ENCODE data around the gene HIVEP3.

The HIVEP3 gene

GRCh38 chr1:41880950-41881885, 37.5 kb downstream of the HIVEP3 start:
- Mint-ChIP-seq H3K27me3 (peaks cover 3% of the 10 kb centered on the region), H3K9me3 (no peaks in the 10 kb centered on the region), H3K4me3 (no peak overlapping the region), H3K27ac (no peak overlapping the region), H3K4me1 (ENCODE audit: low read depth) (peaks cover 6% of the 10 kb centered on the region), H3K36me3 (ENCODE audit: low read depth) (no peaks in the 10 kb centered on the region)
- intact Hi-C loops (cut with micrococcal nuclease) = no loop called here

- H3K4me3 Mint-ChIP-seq = no peak overlapping the region
- H3K27ac Mint-ChIP-seq = no peak overlapping the region
- no peaks in the 10 kb centered on the region for H3K9me3 Mint-ChIP-seq
- peaks cover 3% of the 10 kb centered on the region for H3K27me3 Mint-ChIP-seq
- intact Hi-C loops (cut with micrococcal nuclease) = no loop called here
- H3K4me1 Mint-ChIP-seq (ENCODE audit: low read depth) = peaks cover 6% of the 10 kb centered on the region
- no peaks in the 10 kb centered on the region for H3K36me3 Mint-ChIP-seq (ENCODE audit: low read depth)
These were observed 38.5 kb downstream of the HIVEP3 start for GRCh38 chr1:41880261-41880660.

DNA sequence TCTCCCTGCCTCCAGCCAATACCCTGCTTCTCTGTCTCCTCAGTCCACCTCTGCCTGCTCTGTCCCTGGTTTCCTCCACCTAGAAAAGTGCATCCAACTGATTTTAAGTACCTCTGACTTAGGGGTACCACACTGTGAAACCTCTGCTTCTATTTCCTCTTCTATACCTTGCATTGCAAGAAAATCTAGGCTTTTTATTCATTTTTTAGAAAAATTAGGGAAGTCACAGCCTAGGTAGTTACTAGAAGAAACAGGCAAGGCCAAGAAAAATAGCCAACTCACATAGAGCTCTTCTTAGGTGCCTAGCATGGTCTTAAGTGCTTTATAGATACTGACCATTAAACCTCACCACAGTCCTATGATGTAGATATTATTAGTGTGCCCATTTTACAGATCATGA, 39.1 kb downstream of the HIVEP3 start:
- peaks cover 6% of the 10 kb centered on the region for H3K4me1 Mint-ChIP-seq (ENCODE audit: low read depth)

GRCh38 chr1:41878911-41879310, 39.8 kb downstream of the HIVEP3 start:
- H3K36me3 Mint-ChIP-seq (ENCODE audit: low read depth) = no peaks in the 10 kb centered on the region
- H3K27ac Mint-ChIP-seq = no peak overlapping the region
- intact Hi-C loops (cut with micrococcal nuclease) = no loop called here
- peaks cover 6% of the 10 kb centered on the region for H3K4me1 Mint-ChIP-seq (ENCODE audit: low read depth)
- H3K4me3 Mint-ChIP-seq = no peak overlapping the region
- peaks cover 3% of the 10 kb centered on the region for H3K27me3 Mint-ChIP-seq
- no peaks in the 10 kb centered on the region for H3K9me3 Mint-ChIP-seq

More for the DNA sequence above, 39.1 kb downstream of the HIVEP3 start:
- H3K36me3 Mint-ChIP-seq (ENCODE audit: low read depth) = no peaks in the 10 kb centered on the region
- H3K27me3 Mint-ChIP-seq = peaks cover 3% of the 10 kb centered on the region
- no peak overlapping the region for H3K4me3 Mint-ChIP-seq
- intact Hi-C loops (cut with micrococcal nuclease) = no loop called here
- no peak overlapping the region for H3K27ac Mint-ChIP-seq
- no peaks in the 10 kb centered on the region for H3K9me3 Mint-ChIP-seq

GRCh38 chr1:41878495-41878894, 40.2 kb downstream of the HIVEP3 start:
- Mint-ChIP-seq H3K27ac (no peak overlapping the region), H3K4me1 (ENCODE audit: low read depth) (peaks cover 6% of the 10 kb centered on the region), H3K4me3 (no peak overlapping the region), H3K27me3 (peaks cover 3% of the 10 kb centered on the region), H3K36me3 (ENCODE audit: low read depth) (no peaks in the 10 kb centered on the region), H3K9me3 (no peaks in the 10 kb centered on the region)
- intact Hi-C loops (cut with micrococcal nuclease) = no loop called here

- H3K9me3 Mint-ChIP-seq = no peaks in the 10 kb centered on the region
- peak overlapping the region; percentile 31 for H3K27ac Mint-ChIP-seq
- no peaks in the 10 kb centered on the region for H3K36me3 Mint-ChIP-seq (ENCODE audit: low read depth)
- H3K4me1 Mint-ChIP-seq (ENCODE audit: low read depth) = peaks cover 6% of the 10 kb centered on the region
- intact Hi-C loops (cut with micrococcal nuclease) = no loop called here
- no peaks in the 10 kb centered on the region for H3K27me3 Mint-ChIP-seq
- no peak overlapping the region for H3K4me3 Mint-ChIP-seq
These were observed 41.9 kb downstream of the HIVEP3 start for GRCh38 chr1:41876576-41877445.

DNA sequence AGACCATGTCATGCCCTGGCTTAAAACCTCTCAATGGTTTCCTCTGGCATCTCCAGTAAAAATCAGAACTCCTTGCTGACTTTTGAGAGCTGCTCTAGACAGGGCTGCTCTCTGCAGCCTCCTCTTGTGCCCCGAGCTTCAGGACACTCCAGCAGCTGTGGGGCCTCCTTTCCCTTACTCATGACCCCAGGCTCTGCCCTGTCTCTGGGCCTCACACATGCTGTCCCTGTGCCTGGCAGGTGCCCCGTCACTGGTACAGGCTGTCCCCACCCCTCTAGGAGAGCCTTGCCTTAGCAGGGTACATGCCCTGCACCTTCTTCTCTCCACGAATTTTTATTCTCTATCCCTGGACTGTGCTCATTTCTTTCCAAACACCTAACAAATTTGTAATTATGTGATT, 43.2 kb downstream of the HIVEP3 start:
- Mint-ChIP-seq H3K36me3 (ENCODE audit: low read depth) (no peaks in the 10 kb centered on the region), H3K9me3 (no peaks in the 10 kb centered on the region), H3K4me3 (no peak overlapping the region), H3K4me1 (ENCODE audit: low read depth) (peaks cover 6% of the 10 kb centered on the region), H3K27me3 (no peaks in the 10 kb centered on the region), H3K27ac (no peak overlapping the region)
- intact Hi-C loops (cut with micrococcal nuclease) = no loop called here

GRCh38 chr1:41874903-41875411, 43.8 kb downstream of the HIVEP3 start:
- no peaks in the 10 kb centered on the region for H3K36me3 Mint-ChIP-seq (ENCODE audit: low read depth)
- no peaks in the 10 kb centered on the region for H3K27me3 Mint-ChIP-seq
- no peak overlapping the region for H3K4me3 Mint-ChIP-seq
- intact Hi-C loops (cut with micrococcal nuclease) = no loop called here
- H3K27ac Mint-ChIP-seq = no peak overlapping the region
- no peaks in the 10 kb centered on the region for H3K9me3 Mint-ChIP-seq
- H3K4me1 Mint-ChIP-seq (ENCODE audit: low read depth) = peaks cover 12% of the 10 kb centered on the region

- Mint-ChIP-seq H3K27ac (no peak overlapping the region), H3K9me3 (no peaks in the 10 kb centered on the region), H3K27me3 (no peaks in the 10 kb centered on the region), H3K36me3 (ENCODE audit: low read depth) (no peaks in the 10 kb centered on the region), H3K4me3 (no peak overlapping the region), H3K4me1 (ENCODE audit: low read depth) (peaks cover 13% of the 10 kb centered on the region)
- intact Hi-C loops (cut with micrococcal nuclease) = no loop called here
These were observed 44.5 kb downstream of the HIVEP3 start for GRCh38 chr1:41874151-41874719.

DNA sequence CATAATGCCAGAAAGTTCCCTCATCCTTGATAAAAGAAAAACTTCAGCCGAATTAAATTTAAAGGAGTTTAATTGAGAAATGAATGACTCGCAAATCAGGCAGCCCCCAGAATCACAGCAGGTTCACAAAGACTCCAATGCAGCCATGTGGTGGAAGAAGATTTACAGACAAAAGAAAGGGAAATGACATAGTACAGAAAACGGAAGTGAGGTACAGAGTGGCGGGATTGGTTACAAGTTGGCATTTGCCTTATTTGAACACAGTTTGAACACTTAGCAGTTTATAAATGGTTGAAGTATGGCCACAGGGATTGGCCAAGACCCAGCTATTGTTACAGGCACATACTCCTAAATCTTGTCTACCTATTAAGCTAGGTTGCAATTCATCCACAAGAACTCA, 46.6 kb downstream of the HIVEP3 start:
- Mint-ChIP-seq H3K4me3 (no peak overlapping the region), H3K9me3 (no peaks in the 10 kb centered on the region), H3K27me3 (no peaks in the 10 kb centered on the region), H3K4me1 (ENCODE audit: low read depth) (peaks cover 11% of the 10 kb centered on the region), H3K36me3 (ENCODE audit: low read depth) (no peaks in the 10 kb centered on the region), H3K27ac (no peak overlapping the region)
- intact Hi-C loops (cut with micrococcal nuclease) = no loop called here

- Mint-ChIP-seq H3K27ac (no peak overlapping the region), H3K36me3 (ENCODE audit: low read depth) (no peaks in the 10 kb centered on the region), H3K4me1 (ENCODE audit: low read depth) (peaks cover 7% of the 10 kb centered on the region), H3K4me3 (no peak overlapping the region), H3K9me3 (no peaks in the 10 kb centered on the region), H3K27me3 (peaks cover 1% of the 10 kb centered on the region)
- intact Hi-C loops (cut with micrococcal nuclease) = no loop called here
These were observed 48.6 kb downstream of the HIVEP3 start for GRCh38 chr1:41870076-41870562.

DNA sequence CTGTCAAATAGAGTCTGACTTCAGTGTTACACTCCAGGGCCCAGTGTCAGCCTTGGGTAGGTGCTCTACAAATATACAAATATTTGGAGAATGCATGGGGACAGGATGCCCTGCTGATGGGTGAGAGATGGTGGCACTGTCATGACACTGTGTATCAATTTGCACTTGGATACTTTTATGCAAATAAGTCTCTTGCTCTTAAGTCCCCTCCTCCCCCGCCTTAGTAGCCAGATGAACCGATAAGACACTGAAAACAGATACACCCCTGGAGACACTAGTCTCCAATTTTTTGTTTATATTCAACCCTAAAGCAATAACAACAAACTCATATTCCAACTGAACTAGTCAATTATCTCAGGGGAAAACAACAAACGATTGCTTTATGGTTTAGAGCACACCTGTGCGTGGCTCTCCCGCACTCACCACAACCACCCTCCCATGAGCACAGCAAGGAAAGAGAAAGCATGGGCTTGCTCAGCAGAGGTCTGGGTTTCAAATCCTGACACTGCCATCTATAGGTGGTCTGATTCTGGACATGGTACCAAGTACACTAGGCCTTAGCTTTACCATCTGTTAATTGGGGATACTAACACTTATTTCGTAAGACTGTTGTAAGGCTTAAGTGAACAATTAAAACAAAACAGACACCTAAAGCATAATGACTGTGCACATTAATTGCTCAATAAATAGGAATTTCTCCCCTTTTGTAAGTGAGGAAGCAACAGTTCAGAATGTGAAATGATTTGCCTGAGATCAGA, 50.3 kb downstream of the HIVEP3 start:
- H3K27ac Mint-ChIP-seq = peak overlapping the region; percentile 16

GRCh38 chr1:41866285-41866684, 52.4 kb downstream of the HIVEP3 start:
- Mint-ChIP-seq H3K4me3 (no peak overlapping the region), H3K4me1 (ENCODE audit: low read depth) (peaks cover 29% of the 10 kb centered on the region), H3K36me3 (ENCODE audit: low read depth) (no peaks in the 10 kb centered on the region), H3K27me3 (peaks cover 21% of the 10 kb centered on the region), H3K9me3 (no peaks in the 10 kb centered on the region), H3K27ac (no peak overlapping the region)
- intact Hi-C loops (cut with micrococcal nuclease) = no loop called here

More for the DNA sequence above, 50.3 kb downstream of the HIVEP3 start:
- intact Hi-C loops (cut with micrococcal nuclease) = no loop called here
- Mint-ChIP-seq H3K4me1 (ENCODE audit: low read depth) (peaks cover 8% of the 10 kb centered on the region), H3K36me3 (ENCODE audit: low read depth) (no peaks in the 10 kb centered on the region), H3K9me3 (no peaks in the 10 kb centered on the region), H3K4me3 (no peak overlapping the region), H3K27me3 (peaks cover 5% of the 10 kb centered on the region)
